Measurements from ENCODE around the gene BZW2. TPM values are rescaled to one million over a fixed set of nuclear protein-coding genes. Genes with fewer than 3 reads are reported as not detected.

BZW2 gene
- total and polyA plus RNA-seq, 2 donors (not counting 1 experiment from before 2014, with no cell fraction given): 18.4 to 20.6 TPM

DNA sequence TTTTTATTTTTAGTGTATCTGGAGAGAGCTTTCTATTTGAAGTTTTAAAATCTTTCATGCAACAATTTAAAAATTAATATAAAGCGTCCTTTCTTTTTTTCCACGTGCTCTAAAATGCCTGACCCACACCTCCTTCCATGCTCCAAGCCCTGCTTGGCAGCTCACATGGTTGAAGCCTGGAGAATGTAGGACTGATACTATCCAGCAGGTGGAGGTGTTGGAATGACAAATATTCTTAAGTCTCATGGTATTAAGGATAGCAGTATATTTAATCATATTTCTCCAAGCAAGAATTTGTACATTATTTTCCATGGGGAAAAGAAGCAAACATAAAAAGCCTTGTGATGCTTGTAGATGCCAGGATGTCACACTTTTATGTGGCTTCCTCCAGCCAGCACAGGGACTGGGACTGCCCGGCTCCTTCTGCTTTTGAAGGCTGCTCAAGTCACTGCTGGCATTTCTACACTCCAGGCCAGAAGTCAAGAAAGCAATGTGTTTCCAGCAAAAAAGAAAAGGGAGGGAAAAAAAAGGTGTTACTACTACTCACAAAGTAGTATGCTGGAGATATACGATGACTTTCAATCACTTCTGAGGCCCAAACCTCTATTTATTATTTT, 49.7 kb downstream of the BZW2 start:
- intact Hi-C loops (cut with micrococcal nuclease): loop anchor here (1.0 to 10.0 kb wide), 2 partner anchors 109 to 223 kb away; partner anchors contain the start of gene AGR2
- Mint-ChIP-seq H3K27ac (no peak overlapping the region), H3K9me3 (ENCODE audit: insufficient read depth) (no peaks in the 10 kb centered on the region), H3K27me3 (no peaks in the 10 kb centered on the region), H3K4me3 (no peak overlapping the region), H3K4me1 (no peaks in the 10 kb centered on the region)
- ChIA-PET CTCF (interaction anchor here (0.5 to 10.3 kb wide), 11 partner anchors 16 to 230 kb away, joined by 3 to 107 read pairs (median 5); no protein-coding TSS in a partner anchor), POLR2A (no interaction called here)
- H3K9me3 ChIP-seq (ENCODE audit: control extremely low read depth in 1 of 3, control insufficient read depth in 2 of 3, insufficient read depth in 1 of 3, low read length in 2 of 3): no peaks in the 10 kb centered on the region
- H3K27me3 ChIP-seq (replicated peaks in 1 of 4; ENCODE audit: control extremely low read depth in 1 of 4, control insufficient read depth in 3 of 4, insufficient read depth in 4 of 4, low read length in 3 of 4): no peaks in the 10 kb centered on the region
- no peak overlapping the region for H3K27ac ChIP-seq (ENCODE audit: low read length in 2 of 2)
- no peaks in the 10 kb centered on the region for H3K4me1 ChIP-seq (ENCODE audit: control insufficient read depth in 2 of 2, insufficient read depth in 2 of 2, low read length in 2 of 2)
- no peak overlapping the region for H3K4me3 ChIP-seq (ENCODE audit: control extremely low read depth in 1 of 5, extremely low read depth in 1 of 5, insufficient read depth in 1 of 5, low read depth in 2 of 5, low read length in 4 of 5)
- H3K4me2 ChIP-seq (replicated peaks; ENCODE audit: low read depth, low read length, poor library complexity, severe bottlenecking): no peak overlapping the region
- H3K9ac ChIP-seq (ENCODE audit: low read length): no peak overlapping the region
- H3K79me2 ChIP-seq (ENCODE audit: control insufficient read depth, insufficient read depth, low read length): no peaks in the 10 kb centered on the region
- ATAC-seq (ENCODE audit: low read depth) (peak; percentile 51), DNase-seq (peak; percentile 59)
- peaks cover 2 to 52% of the 10 kb centered on the region in 2 experiments for H3K36me3 ChIP-seq (replicated peaks in 1 of 2; ENCODE audit: control extremely low read depth in 1 of 2, control insufficient read depth in 1 of 2, extremely low read depth in 1 of 2, insufficient read depth in 2 of 2, low read length in 1 of 2)
- H4K20me1 ChIP-seq (ENCODE audit: control insufficient read depth, insufficient read depth, low read length, poor library complexity, severe bottlenecking): no peaks in the 10 kb centered on the region
- H2AFZ ChIP-seq (ENCODE audit: insufficient read depth, low read depth, low read length, poor library complexity, severe bottlenecking): no peak overlapping the region
- TF ChIP-seq, protein P1, sequence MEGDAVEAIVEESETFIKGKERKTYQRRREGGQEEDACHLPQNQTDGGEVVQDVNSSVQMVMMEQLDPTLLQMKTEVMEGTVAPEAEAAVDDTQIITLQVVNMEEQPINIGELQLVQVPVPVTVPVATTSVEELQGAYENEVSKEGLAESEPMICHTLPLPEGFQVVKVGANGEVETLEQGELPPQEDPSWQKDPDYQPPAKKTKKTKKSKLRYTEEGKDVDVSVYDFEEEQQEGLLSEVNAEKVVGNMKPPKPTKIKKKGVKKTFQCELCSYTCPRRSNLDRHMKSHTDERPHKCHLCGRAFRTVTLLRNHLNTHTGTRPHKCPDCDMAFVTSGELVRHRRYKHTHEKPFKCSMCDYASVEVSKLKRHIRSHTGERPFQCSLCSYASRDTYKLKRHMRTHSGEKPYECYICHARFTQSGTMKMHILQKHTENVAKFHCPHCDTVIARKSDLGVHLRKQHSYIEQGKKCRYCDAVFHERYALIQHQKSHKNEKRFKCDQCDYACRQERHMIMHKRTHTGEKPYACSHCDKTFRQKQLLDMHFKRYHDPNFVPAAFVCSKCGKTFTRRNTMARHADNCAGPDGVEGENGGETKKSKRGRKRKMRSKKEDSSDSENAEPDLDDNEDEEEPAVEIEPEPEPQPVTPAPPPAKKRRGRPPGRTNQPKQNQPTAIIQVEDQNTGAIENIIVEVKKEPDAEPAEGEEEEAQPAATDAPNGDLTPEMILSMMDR (IDR thresholded peaks at IDR 0.05): peak; percentile 79
- no peak for TF ChIP-seq EZH2 (IDR thresholded peaks at IDR 0.05; ENCODE audit: borderline replicate concordance, insufficient read depth, low read depth, low read length, poor library complexity, severe bottlenecking)
- 100% methylated on average over 1 of the region's 4 CpGs for WGBS (ENCODE audit: insufficient coverage)

DNA sequence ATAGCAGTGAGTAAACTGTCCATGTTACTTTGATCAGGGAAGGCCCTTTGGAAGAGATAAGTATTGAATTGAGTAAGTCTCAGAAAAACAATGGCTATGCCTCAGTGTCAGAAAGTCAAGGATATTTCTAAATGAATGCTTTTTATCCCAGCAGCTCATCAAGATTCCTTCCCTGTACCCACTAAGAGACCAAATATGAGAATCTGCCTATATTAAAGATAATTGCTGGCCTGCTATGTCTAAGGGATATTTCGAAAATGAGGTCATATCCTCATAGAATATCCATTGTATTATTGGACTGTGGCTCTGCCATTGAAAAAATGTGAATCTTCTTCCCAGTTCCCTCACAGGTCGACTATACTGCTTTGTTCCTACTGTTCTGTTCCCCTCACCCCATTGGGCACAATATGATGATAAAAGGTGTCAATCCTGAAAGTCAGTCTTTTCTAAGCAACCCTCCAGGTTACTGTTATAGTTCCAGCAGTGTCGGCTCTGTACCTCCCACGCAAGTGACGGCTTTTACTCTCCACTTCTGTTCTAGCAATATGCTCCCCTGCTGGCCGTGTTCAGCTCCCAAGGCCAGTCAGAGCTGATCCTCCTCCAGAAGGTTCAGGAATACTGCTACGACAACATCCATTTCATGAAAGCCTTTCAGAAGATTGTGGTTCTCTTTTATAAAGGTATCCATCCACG, 51.7 kb downstream of the BZW2 start:
- Mint-ChIP-seq H3K27ac (no peak overlapping the region), H3K9me3 (ENCODE audit: insufficient read depth) (no peaks in the 10 kb centered on the region), H3K27me3 (no peaks in the 10 kb centered on the region), H3K4me3 (no peak overlapping the region), H3K4me1 (no peaks in the 10 kb centered on the region)
- no peak overlapping the region for H3K9ac ChIP-seq (ENCODE audit: low read length)
- TF ChIP-seq, protein P1 (IDR thresholded peaks at IDR 0.05): no peak
- TF ChIP-seq EZH2 (IDR thresholded peaks at IDR 0.05; ENCODE audit: borderline replicate concordance, insufficient read depth, low read depth, low read length, poor library complexity, severe bottlenecking): no peak
- WGBS (ENCODE audit: insufficient coverage): 100% methylated on average over 3 of the region's 8 CpGs
- H3K4me2 ChIP-seq (replicated peaks; ENCODE audit: low read depth, low read length, poor library complexity, severe bottlenecking): no peak overlapping the region
- peaks cover 2 to 50% of the 10 kb centered on the region in 2 experiments for H3K36me3 ChIP-seq (replicated peaks in 1 of 2; ENCODE audit: control extremely low read depth in 1 of 2, control insufficient read depth in 1 of 2, extremely low read depth in 1 of 2, insufficient read depth in 2 of 2, low read length in 1 of 2)
- no peaks in the 10 kb centered on the region for H3K79me2 ChIP-seq (ENCODE audit: control insufficient read depth, insufficient read depth, low read length)
- H4K20me1 ChIP-seq (ENCODE audit: control insufficient read depth, insufficient read depth, low read length, poor library complexity, severe bottlenecking): no peaks in the 10 kb centered on the region
- no peak for DNase-seq
- POLR2A ChIA-PET: no interaction called here
- H3K4me3 ChIP-seq (ENCODE audit: control extremely low read depth in 1 of 5, extremely low read depth in 1 of 5, insufficient read depth in 1 of 5, low read depth in 2 of 5, low read length in 4 of 5): no peak overlapping the region
- CTCF ChIA-PET: interaction anchor here (0.9 to 10.3 kb wide), 6 partner anchors 10 to 222 kb away, joined by 3 to 107 read pairs (median 4); no protein-coding TSS in a partner anchor
- H3K9me3 ChIP-seq (ENCODE audit: control extremely low read depth in 1 of 3, control insufficient read depth in 2 of 3, insufficient read depth in 1 of 3, low read length in 2 of 3): no peaks in the 10 kb centered on the region
- no peak for ATAC-seq (ENCODE audit: low read depth)
- no peak overlapping the region for H2AFZ ChIP-seq (ENCODE audit: insufficient read depth, low read depth, low read length, poor library complexity, severe bottlenecking)
- H3K27me3 ChIP-seq (replicated peaks in 1 of 4; ENCODE audit: control extremely low read depth in 1 of 4, control insufficient read depth in 3 of 4, insufficient read depth in 4 of 4, low read length in 3 of 4): no peaks in the 10 kb centered on the region
- intact Hi-C loops (cut with micrococcal nuclease): loop anchor here (10.0 kb wide), 1 partner anchor 107 kb away; the partner anchor contains the start of gene AGR2
- no peak overlapping the region for H3K27ac ChIP-seq (ENCODE audit: low read length in 2 of 2)
- H3K4me1 ChIP-seq (ENCODE audit: control insufficient read depth in 2 of 2, insufficient read depth in 2 of 2, low read length in 2 of 2): no peaks in the 10 kb centered on the region

Data from B cell (primary cell).